GM23338 (cell line): ENCODE data around the gene EXOG. TPM values are rescaled to one million over a fixed set of nuclear protein-coding genes. Genes with fewer than 3 reads are reported as not detected.

Experiments
- ATAC-seq: fragments of 200-7000 bp; cut with Tn5 transposase; 3 replicates; pipeline ENCODE4 v1.9.1; 2020
- DNase-seq: peaks from one replicate; pipeline ENCODE4 v3.0.0-alpha.2; 2015; ENCODE audit warnings: low spot score
- H2AFZ ChIP-seq: fragments of 200-600 bp; sonication (generic); 2 replicates; pipeline ENCODE4 v1.8.0; 2016; ENCODE audit warnings: antibody characterized with exemption, mild to moderate bottlenecking, moderate library complexity
- H3F3A ChIP-seq: fragments of 200-600 bp; sonication (generic); replicated peaks from 2 replicates; pipeline ENCODE4 v1.8.0; 2017; ENCODE audit warnings: antibody characterized with exemption, mixed run types, low read depth
- H3K27ac ChIP-seq: fragments of 200-600 bp; sonication (generic); 2 replicates; pipeline ENCODE4 v1.6.1; 2016; ENCODE audit warnings: low read depth
- H3K27me3 ChIP-seq: fragments of 200-600 bp; sonication (generic); 2 replicates; pipeline ENCODE4 v1.8.0; 2016; ENCODE audit warnings: mild to moderate bottlenecking, mixed run types, moderate library complexity; ENCODE audit not compliant: insufficient read depth
- H3K36me3 ChIP-seq: fragments of 200-600 bp; sonication (generic); 2 replicates; pipeline ENCODE4 v1.8.0; 2016; ENCODE audit warnings: mild to moderate bottlenecking; ENCODE audit not compliant: insufficient read depth
- H3K4me1 ChIP-seq: fragments of 200-600 bp; sonication (generic); 2 replicates; pipeline ENCODE4 v1.8.0; 2016; ENCODE audit warnings: mild to moderate bottlenecking, moderate library complexity; ENCODE audit not compliant: insufficient read depth
- H3K4me2 ChIP-seq: fragments of 200-600 bp; sonication (generic); 2 replicates; pipeline ENCODE4 v1.7.1; 2017; ENCODE audit warnings: mixed run types
- H3K4me3 ChIP-seq: fragments of 200-600 bp; sonication (generic); 2 replicates; pipeline ENCODE4 v1.6.1; 2016; ENCODE audit warnings: mixed run types
- H3K79me2 ChIP-seq: fragments of 200-600 bp; sonication (generic); replicated peaks from 2 replicates; pipeline ENCODE4 v1.8.0; 2017; ENCODE audit warnings: mild to moderate bottlenecking; ENCODE audit not compliant: insufficient read depth
- H3K9me2 ChIP-seq: fragments of 200-600 bp; sonication (generic); 2 replicates; pipeline ENCODE4 v1.8.0; 2017; ENCODE audit not compliant: insufficient read depth
- H4K20me1 ChIP-seq: fragments of 200-600 bp; sonication (generic); replicated peaks from 2 replicates; pipeline ENCODE4 v1.8.0; 2017; ENCODE audit warnings: mild to moderate bottlenecking; ENCODE audit not compliant: insufficient read depth
- H3K27ac Mint-ChIP-seq: 2 replicates; pipeline ENCODE4 v1.8.0; 2020; ENCODE audit warnings: inconsistent platforms, mild to moderate bottlenecking, moderate library complexity, mixed read lengths
- H3K27me3 Mint-ChIP-seq: 3 replicates; pipeline ENCODE4 v1.8.0; 2022; ENCODE audit warnings: low read depth, mild to moderate bottlenecking, moderate library complexity, mixed read lengths, inconsistent platforms; ENCODE audit not compliant: insufficient read depth, poor library complexity
- H3K36me3 Mint-ChIP-seq: 3 replicates; pipeline ENCODE4 v1.8.0; 2021; ENCODE audit warnings: low read depth, mild to moderate bottlenecking, inconsistent platforms, moderate library complexity, mixed read lengths
- H3K4me1 Mint-ChIP-seq: 3 replicates; pipeline ENCODE4 v1.8.0; 2020; ENCODE audit warnings: mild to moderate bottlenecking, inconsistent platforms, mixed read lengths
- H3K4me3 Mint-ChIP-seq: 3 replicates; pipeline ENCODE4 v1.8.0; 2021; ENCODE audit warnings: moderate library complexity, mild to moderate bottlenecking, inconsistent platforms, mixed read lengths
- H3K9me3 Mint-ChIP-seq: 3 replicates; pipeline ENCODE4 v1.8.0; 2020; ENCODE audit warnings: moderate library complexity, mild to moderate bottlenecking, inconsistent platforms, mixed read lengths
- CREB1 ChIP-seq: fragments of 250-450 bp; sonication (Bioruptor Pico); IDR thresholded peaks from 2 replicates; pipeline ENCODE4 v1.5.0; 2020; ENCODE audit warnings: low read depth, mild to moderate bottlenecking, moderate library complexity
- EZH2phosphoT487 ChIP-seq: fragments of 200-600 bp; sonication (generic); IDR thresholded peaks from one replicate; pipeline ENCODE4 v1.8.1; 2018; ENCODE audit warnings: antibody characterized with exemption; ENCODE audit not compliant: unreplicated experiment
- polyA plus RNA-seq: library from polyadenylated mRNA; unstranded; fragments of >200 nt; fragmentation: Nextera tagmentation; extraction: Ambion mirVana; gene quantifications from 2 replicates; pipeline ENCODE4 v1.2.1, GENCODE V29; 2016
- total RNA-seq: library from RNA; depleted of rRNA; stranded (reverse); fragments of >200 nt; shearing (Covaris generic); gene quantifications from 2 replicates; pipeline ENCODE4 v1.2.3, GENCODE V29; 2014
- TF ChIP-seq, protein P1 (sequence below): IDR thresholded peaks from one replicate; pipeline ENCODE4 v1.6.1; 2018; ENCODE audit warnings: antibody characterized with exemption; ENCODE audit not compliant: unreplicated experiment
- TF ChIP-seq, protein P2 (sequence below): IDR thresholded peaks from 2 replicates; pipeline ENCODE4 v1.6.1; 2016; ENCODE audit warnings: antibody characterized with exemption

The EXOG gene
- total and polyA plus RNA-seq, 2 experiments from 2014 or later = 9.7 to 11.3 TPM

DNA sequence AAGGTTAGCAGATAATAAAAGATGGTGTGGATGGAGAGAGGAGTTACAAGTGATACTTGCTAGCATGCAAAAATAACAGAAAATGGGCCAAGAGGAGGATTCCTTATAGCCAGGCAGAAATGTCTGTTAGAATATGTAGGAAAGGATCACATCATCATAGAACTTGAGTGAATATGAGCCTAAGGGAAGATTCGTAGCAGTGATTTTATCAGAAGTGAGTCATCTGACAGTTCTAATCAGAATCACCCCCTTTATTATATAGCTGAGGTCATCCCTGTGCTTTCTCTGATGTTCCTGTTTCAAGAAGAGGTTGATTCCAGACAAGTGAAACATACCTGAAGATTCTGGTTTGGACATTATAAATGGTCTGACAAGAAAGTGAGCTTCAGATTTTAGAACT lies 22.9 kb downstream of the EXOG start:
- Mint-ChIP-seq H3K9me3 (no peaks in the 10 kb centered on the region), H3K36me3 (peaks cover 22% of the 10 kb centered on the region), H3K27me3 (no peaks in the 10 kb centered on the region), H3K4me3 (no peak overlapping the region), H3K4me1 (peaks cover 38% of the 10 kb centered on the region), H3K27ac (no peak overlapping the region)
- peaks cover 24% of the 10 kb centered on the region for H3K4me1 ChIP-seq
- H3K27ac ChIP-seq = 0 out of 2 replicates have a peak overlapping the region, but pooled peaks have one; percentile 40
- H2AFZ ChIP-seq = no peak overlapping the region
- DNase-seq (no peak), ATAC-seq (no peak)
- no peaks in the 10 kb centered on the region for H3F3A ChIP-seq
- peak overlapping the region; percentile 24; the same call in 1 of the 2 replicates for H3K4me2 ChIP-seq
- no peaks in the 10 kb centered on the region for H3K79me2 ChIP-seq
- no peak for TF ChIP-seq EZH2phosphoT487
- no peaks in the 10 kb centered on the region for H4K20me1 ChIP-seq
- no peaks in the 10 kb centered on the region for H3K9me2 ChIP-seq
- no peak overlapping the region for H3K4me3 ChIP-seq
- H3K36me3 ChIP-seq = peaks cover 5% of the 10 kb centered on the region; the same call in 1 of the 2 replicates
- H3K27me3 ChIP-seq = no peaks in the 10 kb centered on the region

DNA sequence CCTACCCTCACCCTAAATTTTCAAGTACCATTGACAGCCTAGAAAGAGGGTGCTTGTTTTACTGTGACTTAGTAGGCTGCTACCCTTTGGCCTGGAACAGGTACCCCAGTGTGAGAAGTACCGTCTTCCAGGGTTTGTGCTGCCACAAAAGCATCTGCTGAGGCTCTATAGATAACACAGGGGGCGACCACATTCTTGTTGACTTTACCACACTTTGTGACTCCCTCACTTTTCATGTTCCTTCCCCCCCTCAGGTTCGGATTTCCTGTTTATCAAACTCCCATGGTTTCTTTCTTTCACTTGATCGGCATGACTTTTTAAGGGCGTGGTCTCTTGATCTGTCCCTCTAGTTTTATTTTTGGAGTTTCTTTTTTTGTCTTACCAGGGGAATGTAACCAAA lies 23.5 kb downstream of the EXOG start:
- Histone ChIP-seq H3K79me2 (no peaks in the 10 kb centered on the region), H3K4me2 (peak overlapping the region; percentile 28; the same call in 1 of the 2 replicates), H3K4me1 (peaks cover 24% of the 10 kb centered on the region), H3K4me3 (no peak overlapping the region), H3F3A (no peaks in the 10 kb centered on the region), H3K9me2 (no peaks in the 10 kb centered on the region), H4K20me1 (no peaks in the 10 kb centered on the region), H3K27ac (peak overlapping the region; percentile 40; the same call in 1 of the 2 replicates), H2AFZ (no peak overlapping the region), H3K36me3 (peaks cover 5% of the 10 kb centered on the region; the same call in 1 of the 2 replicates), H3K27me3 (no peaks in the 10 kb centered on the region)
- H3K9me3 Mint-ChIP-seq = no peaks in the 10 kb centered on the region
- peak overlapping the region; percentile 57 for H3K27ac Mint-ChIP-seq
- peak overlapping the region; percentile 35 for H3K4me3 Mint-ChIP-seq
- H3K27me3 Mint-ChIP-seq = no peaks in the 10 kb centered on the region
- peaks cover 38% of the 10 kb centered on the region for H3K4me1 Mint-ChIP-seq
- ATAC-seq = peak; percentile 88
- DNase-seq = peak; percentile 78
- H3K36me3 Mint-ChIP-seq = peaks cover 25% of the 10 kb centered on the region
- TF ChIP-seq, protein P1, sequence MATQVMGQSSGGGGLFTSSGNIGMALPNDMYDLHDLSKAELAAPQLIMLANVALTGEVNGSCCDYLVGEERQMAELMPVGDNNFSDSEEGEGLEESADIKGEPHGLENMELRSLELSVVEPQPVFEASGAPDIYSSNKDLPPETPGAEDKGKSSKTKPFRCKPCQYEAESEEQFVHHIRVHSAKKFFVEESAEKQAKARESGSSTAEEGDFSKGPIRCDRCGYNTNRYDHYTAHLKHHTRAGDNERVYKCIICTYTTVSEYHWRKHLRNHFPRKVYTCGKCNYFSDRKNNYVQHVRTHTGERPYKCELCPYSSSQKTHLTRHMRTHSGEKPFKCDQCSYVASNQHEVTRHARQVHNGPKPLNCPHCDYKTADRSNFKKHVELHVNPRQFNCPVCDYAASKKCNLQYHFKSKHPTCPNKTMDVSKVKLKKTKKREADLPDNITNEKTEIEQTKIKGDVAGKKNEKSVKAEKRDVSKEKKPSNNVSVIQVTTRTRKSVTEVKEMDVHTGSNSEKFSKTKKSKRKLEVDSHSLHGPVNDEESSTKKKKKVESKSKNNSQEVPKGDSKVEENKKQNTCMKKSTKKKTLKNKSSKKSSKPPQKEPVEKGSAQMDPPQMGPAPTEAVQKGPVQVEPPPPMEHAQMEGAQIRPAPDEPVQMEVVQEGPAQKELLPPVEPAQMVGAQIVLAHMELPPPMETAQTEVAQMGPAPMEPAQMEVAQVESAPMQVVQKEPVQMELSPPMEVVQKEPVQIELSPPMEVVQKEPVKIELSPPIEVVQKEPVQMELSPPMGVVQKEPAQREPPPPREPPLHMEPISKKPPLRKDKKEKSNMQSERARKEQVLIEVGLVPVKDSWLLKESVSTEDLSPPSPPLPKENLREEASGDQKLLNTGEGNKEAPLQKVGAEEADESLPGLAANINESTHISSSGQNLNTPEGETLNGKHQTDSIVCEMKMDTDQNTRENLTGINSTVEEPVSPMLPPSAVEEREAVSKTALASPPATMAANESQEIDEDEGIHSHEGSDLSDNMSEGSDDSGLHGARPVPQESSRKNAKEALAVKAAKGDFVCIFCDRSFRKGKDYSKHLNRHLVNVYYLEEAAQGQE = no peak
- TF ChIP-seq CREB1 (CRISPR knock-in tag) = no peak
- TF ChIP-seq, protein P2, sequence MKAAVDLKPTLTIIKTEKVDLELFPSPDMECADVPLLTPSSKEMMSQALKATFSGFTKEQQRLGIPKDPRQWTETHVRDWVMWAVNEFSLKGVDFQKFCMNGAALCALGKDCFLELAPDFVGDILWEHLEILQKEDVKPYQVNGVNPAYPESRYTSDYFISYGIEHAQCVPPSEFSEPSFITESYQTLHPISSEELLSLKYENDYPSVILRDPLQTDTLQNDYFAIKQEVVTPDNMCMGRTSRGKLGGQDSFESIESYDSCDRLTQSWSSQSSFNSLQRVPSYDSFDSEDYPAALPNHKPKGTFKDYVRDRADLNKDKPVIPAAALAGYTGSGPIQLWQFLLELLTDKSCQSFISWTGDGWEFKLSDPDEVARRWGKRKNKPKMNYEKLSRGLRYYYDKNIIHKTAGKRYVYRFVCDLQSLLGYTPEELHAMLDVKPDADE = peak; percentile 45; the same call in 1 of the 2 replicates
